ENCODE results near the gene STXBP1.

Gene STXBP1

GRCh38 chr9:127694890-127695720 lies 83.0 kb downstream of the STXBP1 start:
- no peak for DNase-seq

- no peak for DNase-seq
Observed at GRCh38 chr9:127697575-127697974, 85.5 kb downstream of the STXBP1 start.

- no peak for DNase-seq
Observed at GRCh38 chr9:127698386-127698785, 86.3 kb downstream of the STXBP1 start.

- DNase-seq = peak; percentile 90
Observed at GRCh38 chr9:127698985-127699670, 87.1 kb downstream of the STXBP1 start.

GRCh38 chr9:127700140-127700539 lies 88.1 kb downstream of the STXBP1 start:
- no peak for DNase-seq

GRCh38 chr9:127700594-127701255 lies 88.6 kb downstream of the STXBP1 start:
- no peak for DNase-seq

- DNase-seq = no peak
Observed at GRCh38 chr9:127703289-127703946, 91.3 kb downstream of the STXBP1 start.

GRCh38 chr9:127705577-127706379 lies 93.7 kb downstream of the STXBP1 start:
- DNase-seq = no peak

GRCh38 chr9:127706836-127707241 lies 94.8 kb downstream of the STXBP1 start, which contains the start of gene CFAP157:
TSS of gene CFAP157 (plus strand) at chr9:127706988. CDS start at chr9:127707032, 44 bp downstream.
- no peak for DNase-seq

- DNase-seq = no peak
Observed at GRCh38 chr9:127707766-127708165, 95.7 kb downstream of the STXBP1 start.

GRCh38 chr9:127708952-127709587 lies 97.0 kb downstream of the STXBP1 start:
- no peak for DNase-seq

GRCh38 chr9:127710204-127710783 lies 98.2 kb downstream of the STXBP1 start:
- DNase-seq = no peak

GRCh38 chr9:127711226-127711701 lies 99.2 kb downstream of the STXBP1 start:
- DNase-seq = no peak

GRCh38 chr9:127711831-127712274 lies 99.8 kb downstream of the STXBP1 start:
- no peak for DNase-seq

GRCh38 chr9:127712371-127712770 lies 100.3 kb downstream of the STXBP1 start:
- no peak for DNase-seq

GRCh38 chr9:127712867-127713266 lies 100.8 kb downstream of the STXBP1 start:
- no peak for DNase-seq

GRCh38 chr9:127714020-127714750 lies 102.1 kb downstream of the STXBP1 start:
- DNase-seq = no peak

GRCh38 chr9:127714951-127715469 lies 102.9 kb downstream of the STXBP1 start:
- no peak for DNase-seq

GRCh38 chr9:127715470-127716337 lies 103.6 kb downstream of the STXBP1 start, which contains the start of the genes PTRH1 and TTC16:
TSS of gene PTRH1 (minus strand) at chr9:127715663. CDS start at chr9:127715639, 24 bp downstream.
TSS of gene TTC16 (plus strand) at chr9:127716079. CDS start at chr9:127716146, 67 bp downstream.
- DNase-seq = peak; percentile 90 to 94

Measured in NCI-H1930 (cell line).